Vagina (tissue), 2 donors: ENCODE data around the gene ADAM22.

Source experiments
- CTCF ChIP-seq, 3 experiments: fragments of 450-650 bp in 2 of 3; fragments of 200-600 bp in 1 of 3; sonication (generic) in 1 of 3; IDR thresholded peaks; one replicate each; pipeline ENCODE4 v1.5.1; 2017 to 2019; ENCODE audit warnings: antibody characterized with exemption in 3 of 3, mild to moderate bottlenecking in 2 of 3, moderate library complexity in 2 of 3
- POLR2A ChIP-seq, 2 donors: fragments of 450-650 bp; IDR thresholded peaks; one replicate each; pipeline ENCODE4 v1.6.1; 2017; ENCODE audit warnings: antibody characterized with exemption in 2 of 2, mild to moderate bottlenecking in 2 of 2, moderate library complexity in 2 of 2
- POLR2AphosphoS5 ChIP-seq, 2 donors: sonication (generic); formaldehyde crosslinking; IDR thresholded peaks; one replicate each; pipeline ENCODE4 v1.9.0; 2017; ENCODE audit warnings: antibody characterized with exemption in 2 of 2, mild to moderate bottlenecking in 2 of 2, low read depth in 1 of 2; ENCODE audit not compliant: insufficient read depth in 1 of 2

- TF ChIP-seq CTCF (IDR thresholded peaks at IDR 0.05) (no peak), POLR2AphosphoS5 (IDR thresholded peaks at IDR 0.05; ENCODE audit: insufficient read depth in 1 of 2, low read depth in 1 of 2) (no peak), POLR2A (IDR thresholded peaks at IDR 0.05) (no peak)
These were observed 295.4 kb downstream of the ADAM22 start for GRCh38 chr7:88229302-88229995.
